GM19395 (cell line): ENCODE results near the gene ELOB.
A peak's percentile ranks its signal among the peaks of the same experiment; 100 is the strongest.

Experiments
- ATAC-seq: cut with Tn5 transposase; IDR thresholded peaks from one replicate; pipeline ENCODE4 v1.9.1; 2021; ENCODE audit warnings: mild to moderate bottlenecking, moderate library complexity; ENCODE audit not compliant: unreplicated experiment

ELOB gene

DNA sequence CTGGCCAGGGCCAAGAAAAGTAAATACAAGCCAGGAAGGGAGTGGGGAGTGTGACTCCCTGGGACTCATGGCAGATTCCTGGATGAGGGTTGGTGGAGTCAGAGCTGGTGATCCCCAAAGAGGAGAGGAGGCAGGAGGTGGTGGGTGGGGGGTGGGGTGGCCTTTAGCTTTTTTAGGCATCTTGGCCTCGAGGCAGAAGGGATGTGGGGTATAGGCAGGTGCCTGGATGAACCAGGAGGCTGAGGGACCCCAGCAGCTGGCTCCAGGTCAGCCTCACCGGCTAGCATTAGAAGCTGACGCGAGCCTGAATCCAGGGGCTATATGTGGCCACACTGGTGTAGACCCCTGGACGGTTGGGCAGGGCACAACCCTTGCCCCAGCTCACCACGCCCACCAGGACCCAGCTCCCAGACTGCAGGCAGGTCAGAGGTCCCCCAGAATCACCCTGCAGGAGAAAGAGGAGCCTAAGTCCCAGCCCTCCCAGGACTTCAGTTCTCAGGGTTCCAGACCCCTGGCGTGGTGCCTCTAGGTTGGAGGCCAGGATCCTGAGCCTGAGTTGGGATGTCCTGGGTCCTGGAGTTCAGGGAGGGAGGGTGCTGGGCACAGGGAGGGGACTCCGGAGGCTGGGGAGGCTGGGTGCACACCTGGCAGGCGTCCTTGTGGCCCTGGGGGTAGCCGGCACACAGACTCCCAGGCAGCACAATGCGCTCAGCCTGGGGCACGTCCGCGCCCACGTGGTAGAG lies 7.4 kb upstream of the ELOB start:
- ATAC-seq, result no peak

DNA sequence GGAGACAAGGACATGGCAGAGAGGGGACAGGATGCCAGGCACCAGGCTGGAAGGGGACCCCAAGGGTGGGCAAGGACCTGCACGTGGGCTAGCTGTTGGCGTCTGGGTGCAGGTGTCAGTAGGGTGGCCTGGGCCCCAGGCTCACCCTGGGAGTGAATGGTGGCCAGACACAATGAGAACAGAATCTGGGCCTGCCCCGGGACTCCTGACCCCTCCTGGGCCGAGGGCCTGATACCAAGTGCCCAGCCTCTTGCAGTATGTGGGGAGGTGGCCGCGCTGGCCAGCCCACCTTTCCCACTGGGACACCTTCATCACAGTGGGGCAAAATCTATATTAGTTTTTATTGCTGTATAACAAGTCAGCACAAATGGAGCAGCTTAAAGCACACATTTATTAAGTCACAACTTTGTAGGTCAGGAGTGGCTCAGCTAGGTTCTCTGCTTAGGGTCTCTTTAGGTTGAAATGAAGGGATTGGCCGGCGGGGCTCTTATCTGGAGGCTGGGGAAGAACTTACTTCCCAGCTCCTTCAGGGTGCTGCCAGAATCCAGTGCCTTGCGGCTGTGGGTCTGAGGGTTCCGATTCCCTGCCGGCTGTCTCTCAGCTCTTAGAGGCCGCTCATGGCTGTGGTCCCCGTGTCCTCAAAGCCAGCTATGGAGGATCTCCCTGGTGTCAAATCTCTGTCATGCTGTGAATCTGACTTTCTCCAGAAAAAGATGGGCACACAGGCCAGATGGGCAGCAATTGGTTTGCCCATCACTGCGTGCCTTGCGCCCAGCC lies 6.7 kb upstream of the ELOB start:
- ATAC-seq, result no peak

GRCh38 chr16:2782583-2783351 lies 5.7 kb upstream of the ELOB start:
- no peak for ATAC-seq

- ATAC-seq, result no peak
Observed at GRCh38 chr16:2779978-2780898, 3.2 kb upstream of the ELOB start.

- no peak for ATAC-seq
Observed at GRCh38 chr16:2779151-2779920, 2.3 kb upstream of the ELOB start.

- ATAC-seq, result no peak
Observed at GRCh38 chr16:2778630-2778958, 1.5 kb upstream of the ELOB start.

DNA sequence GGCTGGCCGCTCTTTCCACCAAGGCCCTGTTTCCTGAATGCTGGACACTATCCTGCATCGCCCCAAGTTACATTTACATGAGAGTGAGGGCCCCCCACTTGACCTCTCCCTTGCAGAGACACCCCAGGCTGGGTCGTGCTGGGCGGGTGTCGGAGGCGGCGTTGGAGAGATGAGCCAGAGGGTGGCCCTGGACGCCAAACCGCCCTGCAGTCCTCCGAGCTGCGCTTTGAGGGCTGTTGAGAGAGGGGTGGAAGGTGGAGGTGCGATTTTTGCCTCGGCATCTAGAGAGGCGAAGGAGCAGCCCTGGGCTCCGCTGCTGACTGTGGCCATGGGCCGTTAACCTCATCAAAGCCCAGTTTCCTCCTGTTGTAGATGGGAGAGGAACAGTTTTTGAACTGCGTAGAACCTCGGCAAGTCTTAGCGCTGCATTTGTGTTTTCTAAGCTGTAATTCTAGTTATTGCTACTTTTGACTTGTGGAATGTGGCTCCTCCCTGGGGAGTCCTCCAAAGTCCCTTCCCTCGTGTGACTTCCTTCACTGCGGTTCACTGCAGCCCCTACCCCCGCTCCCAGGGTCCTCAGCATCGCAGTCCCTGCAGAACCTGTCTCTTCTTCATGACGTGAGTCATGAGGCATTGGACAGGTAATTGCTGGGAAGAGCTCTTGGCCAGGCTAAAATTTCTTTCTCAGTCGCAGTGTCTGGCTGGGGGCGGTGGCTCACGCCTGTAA lies 986 bp upstream of the ELOB start:
- ATAC-seq, result peak; percentile 5

GRCh38 chr16:2776500-2777139 lies 460 bp downstream of the ELOB start:
- ATAC-seq, result peak; percentile 32

GRCh38 chr16:2775765-2776499 lies 1.1 kb downstream of the ELOB start:
- ATAC-seq, result no peak

DNA sequence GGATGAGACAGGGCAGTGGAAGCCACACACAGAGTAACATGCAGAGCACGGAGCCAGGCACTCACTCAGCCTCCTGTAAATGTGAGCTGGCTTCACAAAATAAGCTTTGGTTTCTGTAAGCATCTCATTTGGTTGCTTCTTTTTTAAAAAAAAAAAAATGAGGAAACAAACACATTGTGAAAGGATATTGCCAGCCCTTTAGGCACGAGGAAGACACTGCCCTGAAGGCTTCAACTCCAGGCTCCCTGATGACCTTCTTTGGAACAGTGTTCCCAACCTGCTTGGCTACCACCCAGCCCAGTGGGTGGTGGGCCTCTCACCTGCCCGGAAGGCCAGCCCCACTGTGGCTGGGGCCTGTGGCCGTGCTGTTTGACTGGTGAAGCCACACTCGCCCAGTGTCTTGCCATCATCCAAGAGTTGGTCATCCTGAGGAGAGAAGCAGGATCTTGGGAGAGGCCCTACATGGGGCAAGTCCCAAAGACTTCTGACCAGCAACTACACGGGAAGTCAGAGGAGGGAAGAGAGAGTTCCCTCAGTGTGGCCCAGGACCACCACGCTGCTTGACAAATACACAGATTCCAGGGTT lies 1.9 kb downstream of the ELOB start:
- no peak for ATAC-seq

GRCh38 chr16:2774161-2774891 lies 2.8 kb downstream of the ELOB start:
- ATAC-seq, result no peak

- no peak for ATAC-seq
Observed at GRCh38 chr16:2773188-2773968, 3.7 kb downstream of the ELOB start.

DNA sequence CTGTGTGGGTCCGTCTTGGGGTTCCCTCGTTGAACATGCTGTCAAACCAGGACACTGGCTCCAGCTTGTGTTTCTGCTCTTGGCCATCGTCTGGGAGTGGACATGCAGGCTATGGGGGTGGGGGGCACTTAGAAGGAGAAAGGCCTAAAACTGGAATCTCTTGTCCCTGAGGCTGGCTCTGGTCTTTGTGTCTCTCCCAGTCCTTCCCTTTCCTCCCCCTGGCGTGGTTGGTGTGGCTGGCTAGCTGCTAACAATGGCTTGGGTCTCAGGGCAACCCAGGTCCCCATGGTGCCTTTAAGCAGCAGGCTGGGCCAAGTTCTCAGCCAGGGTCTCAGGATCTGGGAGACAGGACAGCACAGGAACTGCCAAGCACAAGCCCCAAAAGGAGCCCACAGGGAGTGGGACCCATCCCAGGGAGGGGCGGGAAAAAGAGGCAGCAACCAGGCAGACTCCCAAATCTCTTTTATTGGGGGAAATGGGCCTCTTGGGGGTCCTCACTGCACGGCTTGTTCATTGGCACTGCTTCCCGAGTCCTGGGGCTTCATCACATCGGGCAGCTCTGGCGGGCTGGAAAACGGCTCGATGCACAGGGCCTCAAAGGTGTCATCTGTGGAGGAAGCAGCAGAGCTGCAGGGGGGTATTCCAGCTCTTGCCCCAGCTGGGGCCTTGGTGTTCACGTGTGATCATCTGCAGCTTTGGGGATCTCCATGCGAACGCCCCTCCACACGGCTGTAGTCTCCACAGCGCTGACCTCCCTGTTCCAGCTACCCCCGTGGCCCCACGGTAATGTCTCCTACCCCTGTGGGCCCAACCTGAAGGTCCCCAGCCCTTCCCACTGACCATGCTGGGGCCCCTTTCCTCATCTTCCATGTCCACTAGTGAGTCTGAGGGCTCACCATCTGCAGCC lies 5.3 kb downstream of the ELOB start:
- no peak for ATAC-seq

DNA sequence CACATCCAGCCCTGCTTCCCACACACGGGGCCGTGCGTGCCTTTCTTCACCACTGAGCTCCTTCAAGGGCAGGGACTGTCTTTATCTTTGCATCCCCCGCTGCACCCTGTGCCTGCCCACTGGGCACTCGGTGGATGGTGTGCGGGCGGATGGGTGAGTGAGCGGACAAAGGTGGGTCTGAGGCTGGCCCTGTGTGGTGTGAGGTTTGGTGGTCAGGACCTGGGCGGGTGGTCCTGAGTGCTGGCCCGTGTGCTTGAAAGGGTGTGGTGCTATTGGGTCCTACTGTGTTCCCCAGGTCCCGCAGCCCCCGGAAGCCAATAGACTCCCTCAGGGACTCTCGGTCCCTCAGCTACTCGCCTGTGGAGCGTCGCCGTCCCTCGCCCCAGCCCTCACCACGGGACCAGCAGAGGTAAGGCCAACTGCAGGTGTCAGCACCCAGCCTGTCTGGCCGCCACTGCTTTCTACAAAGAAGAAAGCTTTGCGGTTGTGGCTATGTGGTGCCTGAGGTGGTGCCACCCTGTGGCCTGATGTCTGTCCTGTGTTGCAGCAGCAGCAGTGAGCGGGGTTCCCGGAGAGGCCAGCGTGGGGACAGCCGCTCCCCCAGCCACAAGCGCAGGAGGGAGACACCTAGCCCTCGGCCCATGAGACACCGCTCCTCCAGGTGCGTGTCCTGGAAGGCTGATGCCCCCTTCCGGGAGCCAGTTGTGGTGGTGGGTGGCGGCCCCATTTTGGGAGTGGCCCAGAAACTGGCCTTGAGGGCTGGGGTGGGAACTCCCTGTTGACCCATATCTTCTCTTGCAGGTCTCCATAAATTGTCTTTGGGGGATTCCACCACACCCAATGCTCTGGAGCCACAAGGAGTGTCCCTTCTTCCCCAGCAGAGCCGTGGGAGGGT lies 6.8 kb downstream of the ELOB start:
- ATAC-seq, result no peak
